ENCODE data around the gene DYNLT1. TPM values are rescaled to one million over a fixed set of nuclear protein-coding genes. Genes with fewer than 3 reads are reported as not detected.

The DYNLT1 gene
- total and polyA plus RNA-seq, 10 of the 15 experiments (the other 5 are each of a cell fraction or from before 2014, with no cell fraction given): 33.6 to 298 (median 89.2) TPM

DNA sequence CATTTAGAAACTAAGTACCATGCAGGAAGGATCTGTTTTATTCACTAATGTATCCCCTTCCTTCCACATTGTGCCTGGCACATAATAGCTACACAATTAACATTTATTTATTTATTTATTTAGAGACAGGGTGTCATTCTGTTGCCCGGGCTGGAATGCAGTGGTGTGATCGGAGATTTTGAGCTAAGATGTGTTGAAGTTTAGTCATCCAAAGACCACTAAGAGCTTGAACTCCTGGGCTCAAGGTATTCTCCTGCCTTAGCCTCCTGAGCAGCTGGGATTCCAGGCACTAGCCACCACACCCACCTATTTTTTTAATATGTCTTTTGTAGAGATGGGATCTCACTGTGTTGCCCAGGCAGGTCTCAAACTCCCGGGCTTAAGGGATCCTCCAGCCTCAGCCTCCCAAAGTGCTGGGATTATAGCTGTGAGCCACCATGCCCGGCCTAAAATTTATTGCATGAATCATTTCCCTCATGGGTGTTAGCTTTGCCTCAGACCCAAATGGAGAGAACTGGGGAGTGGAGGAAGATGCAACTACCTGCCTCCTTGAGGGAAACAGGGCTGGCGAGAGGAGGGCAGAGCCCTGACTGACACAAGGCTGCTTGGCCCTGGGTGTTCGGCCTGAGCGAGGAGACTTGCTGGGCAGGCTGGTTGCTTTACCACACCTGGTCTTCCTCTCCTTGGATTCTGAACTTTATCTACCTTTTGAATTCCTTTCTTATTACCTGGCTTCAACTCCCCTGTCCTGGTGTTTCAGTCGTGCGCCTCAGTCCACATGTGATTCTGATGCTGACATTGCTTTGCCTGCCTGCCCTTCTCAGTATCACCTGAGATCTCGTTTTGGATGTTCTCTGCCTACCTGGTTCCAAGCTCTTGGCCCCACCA, 1.7 kb upstream of the DYNLT1 start (continued):
- TF ChIP-seq ETV6 (conservative IDR thresholded peaks at IDR 0.05 in 1 of 2, IDR thresholded peaks at IDR 0.05 in 1 of 2; ENCODE audit: borderline replicate concordance in 1 of 2, low read depth in 1 of 2) (no peak), MYC (IDR thresholded peaks at IDR 0.05; ENCODE audit: insufficient read depth, insufficient read length, insufficient replicate concordance, low read length, severe bottlenecking) (no peak), ZSCAN29 (IDR thresholded peaks at IDR 0.05) (no peak), EZH2 (IDR thresholded peaks at IDR 0.05; ENCODE audit: borderline replicate concordance, control insufficient read depth, low read depth, low read length) (no peak), RELA (IDR thresholded peaks at IDR 0.05; ENCODE audit: borderline replicate concordance, partially characterized antibody) (no peak)
- TF ChIP-seq, protein P1, sequence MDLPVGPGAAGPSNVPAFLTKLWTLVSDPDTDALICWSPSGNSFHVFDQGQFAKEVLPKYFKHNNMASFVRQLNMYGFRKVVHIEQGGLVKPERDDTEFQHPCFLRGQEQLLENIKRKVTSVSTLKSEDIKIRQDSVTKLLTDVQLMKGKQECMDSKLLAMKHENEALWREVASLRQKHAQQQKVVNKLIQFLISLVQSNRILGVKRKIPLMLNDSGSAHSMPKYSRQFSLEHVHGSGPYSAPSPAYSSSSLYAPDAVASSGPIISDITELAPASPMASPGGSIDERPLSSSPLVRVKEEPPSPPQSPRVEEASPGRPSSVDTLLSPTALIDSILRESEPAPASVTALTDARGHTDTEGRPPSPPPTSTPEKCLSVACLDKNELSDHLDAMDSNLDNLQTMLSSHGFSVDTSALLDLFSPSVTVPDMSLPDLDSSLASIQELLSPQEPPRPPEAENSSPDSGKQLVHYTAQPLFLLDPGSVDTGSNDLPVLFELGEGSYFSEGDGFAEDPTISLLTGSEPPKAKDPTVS (IDR thresholded peaks at IDR 0.05; ENCODE audit: low read depth, low read length): no peak

All from GM12878 (cell line).